ENCODE measurements around the gene MRPL34. TPM values are rescaled to one million over a fixed set of nuclear protein-coding genes. Genes with fewer than 3 reads are reported as not detected.

The MRPL34 gene
- total and polyA plus RNA-seq, 8 donors = 32.2 to 91.9 (median 39.4) TPM

DNA sequence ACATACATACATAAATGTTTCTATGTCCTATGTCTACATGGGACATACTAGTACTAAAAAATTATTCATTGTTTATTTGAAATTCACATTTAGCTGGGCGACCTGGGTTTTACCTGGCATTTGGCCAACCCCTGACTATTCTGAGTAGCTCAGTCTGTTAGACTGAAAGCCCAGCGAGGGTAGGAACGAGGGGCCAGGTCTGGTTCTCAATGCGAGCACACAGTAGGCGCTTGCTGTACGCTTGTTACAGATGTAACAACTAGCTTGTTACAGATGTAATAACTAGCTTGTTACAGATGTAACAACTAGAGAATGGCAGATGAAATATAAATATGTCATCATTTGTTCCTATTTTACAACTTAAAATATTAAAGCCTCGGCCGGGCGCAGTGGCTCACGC lies 29.9 kb downstream of the MRPL34 start:
- DNase-seq = no peak
- Histone ChIP-seq H3K27ac (no peak overlapping the region), H3K36me3 (peaks cover 0 to 6% of the 10 kb centered on the region in 2 donors), H3K4me3 (peak overlapping the region in 1 of 2 donors; percentile 74), H3K27me3 (peaks cover 0 to 7% of the 10 kb centered on the region in 2 donors), H3K9me3 (peaks cover 0 to 2% of the 10 kb centered on the region in 2 donors), H3K4me1 (peaks cover 12 to 51% of the 10 kb centered on the region in 2 donors)
- intact Hi-C loops (cut with DNase I) = no loop called here
- ATAC-seq = no peak
- TF ChIP-seq CTCF (IDR thresholded peaks at IDR 0.05) = no peak

DNA sequence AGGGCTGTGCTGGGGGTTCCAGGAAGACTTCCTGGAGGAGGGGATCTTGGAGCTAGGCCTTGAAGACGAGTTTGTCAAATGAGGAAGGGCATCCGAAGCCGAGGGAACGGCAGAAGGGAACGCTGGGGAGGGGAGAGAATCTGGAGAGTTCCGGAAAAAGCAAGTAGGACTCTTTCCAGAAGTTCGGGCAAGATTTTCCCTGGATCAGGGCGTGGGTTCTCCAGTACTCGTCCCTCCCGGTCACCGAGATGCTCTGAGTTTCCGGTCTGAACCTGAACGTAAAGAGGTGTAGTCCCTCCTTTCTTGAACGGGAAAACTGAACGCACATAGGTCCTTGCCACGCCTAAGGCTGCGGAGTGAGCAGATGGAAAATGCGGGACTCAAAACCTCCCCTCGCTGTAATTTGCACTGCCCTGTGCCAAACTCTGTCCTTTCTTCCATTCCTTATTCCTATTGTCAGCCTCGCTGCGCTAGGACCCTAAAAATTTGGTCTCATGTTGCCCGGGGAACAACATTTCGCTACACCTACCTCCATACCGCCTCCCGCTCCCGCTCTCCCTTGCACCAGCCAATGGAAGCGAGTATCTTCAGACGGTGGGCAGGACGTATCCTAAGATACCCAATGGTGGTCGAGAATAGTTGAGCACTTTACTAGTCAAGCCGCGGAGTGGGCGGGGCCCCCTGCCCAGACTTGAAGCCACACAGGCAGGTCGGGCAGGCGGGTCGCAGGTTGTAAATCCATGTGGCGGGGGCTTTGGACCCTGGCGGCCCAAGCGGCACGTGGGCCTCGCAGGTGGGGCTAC lies 31.4 kb downstream of the MRPL34 start, which contains the start of gene GTPBP3:
TSS of gene GTPBP3 (plus strand) at position 682 of the 803 bp plus-strand sequence. CDS start at position 741, 59 bp downstream.
- ATAC-seq (peak; percentile 90), DNase-seq (peak; percentile 92 to 97 (median 96))
- intact Hi-C loops (cut with DNase I) = no loop called here
- Histone ChIP-seq H3K36me3 (peaks cover 0 to 12% of the 10 kb centered on the region in 2 donors), H3K4me3 (peak within 1 kb of the TSS; percentile 68 to 72), H3K27me3 (no peaks in the 10 kb centered on the region), H3K9me3 (peaks cover 0 to 2% of the 10 kb centered on the region in 2 donors), H3K27ac (peak within 1 kb of the TSS; percentile 92 to 94), H3K4me1 (peaks cover 12 to 51% of the 10 kb centered on the region in 2 donors)
- no peak for TF ChIP-seq CTCF (IDR thresholded peaks at IDR 0.05)

- Histone ChIP-seq H3K4me1 (peaks cover 12 to 50% of the 10 kb centered on the region in 2 donors), H3K9me3 (peaks cover 0 to under 1% of the 10 kb centered on the region in 2 donors), H3K27ac (peak overlapping the region in 1 of 2 donors; percentile 92), H3K27me3 (no peaks in the 10 kb centered on the region), H3K4me3 (peak overlapping the region; percentile 68 to 72), H3K36me3 (peaks cover 0 to 10% of the 10 kb centered on the region in 2 donors)
- no peak for ATAC-seq
- TF ChIP-seq CTCF (IDR thresholded peaks at IDR 0.05) = no peak
- DNase-seq = no peak
- intact Hi-C loops (cut with DNase I) = no loop called here
Measured at GRCh38 chr19:17337675-17338432, 32.2 kb downstream of the MRPL34 start.

- H3K27ac ChIP-seq = no peak overlapping the region
- no peaks in the 10 kb centered on the region for H3K9me3 ChIP-seq
- H3K4me1 ChIP-seq = peaks cover 12 to 43% of the 10 kb centered on the region in 2 donors
- TF ChIP-seq CTCF (IDR thresholded peaks at IDR 0.05) = no peak
- H3K4me3 ChIP-seq = peak overlapping the region; percentile 68 to 72
- DNase-seq (peak in 1 of 4 donors; percentile 29), ATAC-seq (no peak)
- H3K36me3 ChIP-seq = peaks cover 0 to 8% of the 10 kb centered on the region in 2 donors
- intact Hi-C loops (cut with DNase I) = no loop called here
- no peaks in the 10 kb centered on the region for H3K27me3 ChIP-seq
Measured at GRCh38 chr19:17338433-17339078, 32.9 kb downstream of the MRPL34 start.

Data from left lung (tissue), 10 donors.